Thyroid gland (tissue), 4 donors: ENCODE data around the gene MAP7D1. TPM values are rescaled to one million over a fixed set of nuclear protein-coding genes. Genes with fewer than 3 reads are reported as not detected.

Experiments
- DNase-seq, 2 donors: peaks; one replicate each; pipeline ENCODE4 v3.0.0-alpha.2; 2019
- H3K27ac ChIP-seq, 3 donors: fragments of 200-600 bp; sonication (generic); 1 replicate in 2 of 3; 2 replicates in 1 of 3; pipeline ENCODE4 v1.5.1; 2016 to 2019; ENCODE audit warnings: mild to moderate bottlenecking in 1 of 3, moderate library complexity in 1 of 3
- H3K27me3 ChIP-seq: fragments of 200-600 bp; sonication (generic); one replicate; pipeline ENCODE4 v1.5.1; 2019
- H3K36me3 ChIP-seq, 2 donors: fragments of 200-600 bp; sonication (generic); one replicate each; pipeline ENCODE4 v1.5.1; 2016 to 2019
- H3K4me1 ChIP-seq, 2 donors: fragments of 200-600 bp; sonication (generic); one replicate each; pipeline ENCODE4 v1.5.1; 2017 to 2019
- H3K4me3 ChIP-seq, 3 donors: fragments of 200-600 bp; sonication (generic); replicated peaks in 1 of 3; 1 replicate in 2 of 3; 2 replicates in 1 of 3; pipeline ENCODE4 v1.5.1; 2016; ENCODE audit warnings: mild to moderate bottlenecking in 1 of 3
- H3K9me3 ChIP-seq: fragments of 200-600 bp; sonication (generic); one replicate; pipeline ENCODE4 v1.5.1; 2017
- CTCF ChIP-seq, 6 experiments: fragments of 200-600 bp in 3 of 6; fragments of 450-650 bp in 3 of 6; sonication (generic) in 3 of 6; IDR thresholded peaks; one replicate each; pipeline ENCODE4 v1.5.1; 2016 to 2019; ENCODE audit warnings: antibody characterized with exemption in 6 of 6, mild to moderate bottlenecking in 2 of 6, inconsistent platforms in 1 of 6, moderate library complexity in 1 of 6
- POLR2A ChIP-seq, 2 donors: fragments of 450-650 bp; IDR thresholded peaks; one replicate each; pipeline ENCODE4 v1.6.1; 2017; ENCODE audit warnings: antibody characterized with exemption in 2 of 2, mild to moderate bottlenecking in 2 of 2, moderate library complexity in 1 of 2
- WGBS, 2 donors: methylation state at CpG; one replicate each; pipeline ENCODE4 v1.1.5; 2017; 5-methylcytosine and 5-hydroxymethylcytosine counted together
- intact Hi-C: fragments of 100-400 bp; cut with DNase I; formaldehyde crosslinking; loops from one replicate; pipeline ENCODE4 v1.15.1; 2023
- total RNA-seq, 4 donors: library from RNA; depleted of rRNA; stranded (reverse); fragments of >200 nt; gene quantifications; one replicate each; pipeline ENCODE4 v1.2.3, GENCODE V29; 2016

Gene MAP7D1
- total RNA-seq, 4 donors from 2014 or later, result 63.6 to 75.0 (median 68.7) TPM

- Histone ChIP-seq H3K36me3 (no peaks in the 10 kb centered on the region), H3K4me1 (peaks cover 44 to 51% of the 10 kb centered on the region in 2 donors), H3K4me3 (no peak overlapping the region), H3K9me3 (no peaks in the 10 kb centered on the region), H3K27me3 (no peaks in the 10 kb centered on the region), H3K27ac (peak overlapping the region; percentile 94 to 100 (median 100))
- intact Hi-C loops, result loop anchor here (5.0 kb wide), 2 partner anchors 36 to 136 kb away; no protein-coding TSS in a partner anchor
- DNase-seq, result no peak
- 15 to 17% methylated on average over 1 of the region's 1 CpG for whole genome bisulfite sequencing, 2 donors
- TF ChIP-seq POLR2A (IDR thresholded peaks at IDR 0.05), result peak; percentile 50 to 52
- no peak for TF ChIP-seq CTCF (IDR thresholded peaks at IDR 0.05)
These were observed 4.7 kb upstream of the MAP7D1 start for GRCh38 chr1:36151134-36151844.

GRCh38 chr1:36151845-36152203, 4.1 kb upstream of the MAP7D1 start:
- Histone ChIP-seq H3K36me3 (no peaks in the 10 kb centered on the region), H3K4me1 (peaks cover 44 to 51% of the 10 kb centered on the region in 2 donors), H3K27me3 (no peaks in the 10 kb centered on the region), H3K9me3 (no peaks in the 10 kb centered on the region), H3K27ac (peak overlapping the region; percentile 94 to 100 (median 100)), H3K4me3 (no peak overlapping the region)
- TF ChIP-seq CTCF (IDR thresholded peaks at IDR 0.05) (no peak), POLR2A (IDR thresholded peaks at IDR 0.05) (no peak)
- no peak for DNase-seq
- intact Hi-C loops, result loop anchor here (5.0 kb wide), 2 partner anchors 35 to 135 kb away; no protein-coding TSS in a partner anchor
- 46 to 66% methylated on average over 3 of the region's 3 CpGs for WGBS, 2 donors

- Histone ChIP-seq H3K36me3 (no peaks in the 10 kb centered on the region), H3K9me3 (no peaks in the 10 kb centered on the region), H3K27ac (no peak overlapping the region), H3K4me3 (no peak overlapping the region), H3K27me3 (no peaks in the 10 kb centered on the region), H3K4me1 (peaks cover 48 to 51% of the 10 kb centered on the region in 2 donors)
- intact Hi-C loops, result loop anchor here (5.0 kb wide), 2 partner anchors 34 to 134 kb away; no protein-coding TSS in a partner anchor
- TF ChIP-seq POLR2A (IDR thresholded peaks at IDR 0.05), result no peak
- TF ChIP-seq CTCF (IDR thresholded peaks at IDR 0.05), result no peak
- WGBS, 2 donors, result 93 to 98% methylated on average over 6 of the region's 6 CpGs
- DNase-seq, result no peak
These were observed 2.5 kb upstream of the MAP7D1 start for GRCh38 chr1:36153476-36153875.

GRCh38 chr1:36154335-36154734, 1.6 kb upstream of the MAP7D1 start:
- Histone ChIP-seq H3K27ac (peak overlapping the region; percentile 97 to 100 (median 100)), H3K4me1 (peaks cover 48 to 58% of the 10 kb centered on the region in 2 donors), H3K4me3 (no peak overlapping the region), H3K36me3 (no peaks in the 10 kb centered on the region), H3K9me3 (no peaks in the 10 kb centered on the region), H3K27me3 (no peaks in the 10 kb centered on the region)
- WGBS, 2 donors, result 94 to 96% methylated on average over 6 of the region's 6 CpGs
- DNase-seq, result no peak
- intact Hi-C loops, result loop anchor here (5.0 kb wide), 2 partner anchors 33 to 133 kb away; no protein-coding TSS in a partner anchor
- TF ChIP-seq POLR2A (IDR thresholded peaks at IDR 0.05) (no peak), CTCF (IDR thresholded peaks at IDR 0.05) (no peak)

GRCh38 chr1:36154765-36155407, 1.1 kb upstream of the MAP7D1 start:
- TF ChIP-seq CTCF (IDR thresholded peaks at IDR 0.05) (no peak), POLR2A (IDR thresholded peaks at IDR 0.05) (no peak)
- peak overlapping the region; percentile 97 to 100 (median 100) for H3K27ac ChIP-seq
- peak; percentile 64 to 69 for DNase-seq
- H3K9me3 ChIP-seq, result no peaks in the 10 kb centered on the region
- intact Hi-C loops, result loop anchor here (5.0 kb wide), 2 partner anchors 32 to 132 kb away; no protein-coding TSS in a partner anchor
- H3K4me1 ChIP-seq, result peaks cover 45 to 61% of the 10 kb centered on the region in 2 donors
- H3K4me3 ChIP-seq, result peak overlapping the region; percentile 11 to 100 (median 57)
- no peaks in the 10 kb centered on the region for H3K36me3 ChIP-seq
- 57 to 65% methylated on average over 4 to 5 of the region's 6 CpGs for WGBS, 2 donors
- H3K27me3 ChIP-seq, result no peaks in the 10 kb centered on the region
